ENCODE measurements around the gene SCNN1G. TPM values are rescaled to one million over a fixed set of nuclear protein-coding genes. Genes with fewer than 3 reads are reported as not detected.

Gene SCNN1G
- total RNA-seq, 3 donors from 2014 or later: 1.9 to 52.4 (median 4.2) TPM

DNA sequence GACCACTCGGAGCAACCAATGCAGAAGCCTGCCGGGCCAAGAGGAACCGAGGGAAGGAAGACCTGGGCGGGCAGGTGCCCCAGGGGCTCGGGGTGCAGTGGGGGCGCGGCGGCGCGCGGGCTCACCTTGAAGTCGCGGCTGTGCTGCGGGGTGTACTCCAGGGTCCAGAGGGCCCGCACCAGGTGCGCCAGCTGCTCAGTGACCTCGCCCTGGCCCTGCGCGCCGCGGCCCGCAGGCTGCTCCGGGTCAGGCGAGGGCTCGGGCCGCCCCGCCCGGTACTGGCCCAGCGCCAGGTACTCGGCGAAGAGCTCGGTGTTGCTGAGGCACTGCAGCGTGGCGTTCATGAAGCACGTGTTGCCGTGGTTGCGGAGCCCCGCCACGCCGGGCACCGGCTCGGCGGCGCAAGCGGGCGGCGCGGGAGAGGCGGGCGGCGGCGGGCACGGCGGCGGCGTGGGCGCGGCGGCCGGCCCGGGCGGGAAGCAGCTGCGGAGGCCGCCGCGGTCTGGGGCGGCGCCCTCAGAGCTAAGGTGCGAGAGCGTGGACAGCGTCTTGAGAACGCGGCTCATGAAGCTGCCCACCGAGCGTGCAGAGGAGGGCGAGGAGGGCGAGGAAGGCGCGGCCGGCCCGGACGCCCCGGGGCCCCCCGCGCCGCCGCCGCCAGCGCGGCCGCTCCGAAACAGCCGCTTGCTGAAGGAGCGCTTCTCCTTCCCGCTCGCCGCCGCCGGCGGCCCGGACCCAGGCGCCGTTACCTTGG, 33.9 kb upstream of the SCNN1G start:
- Histone ChIP-seq H3K4me1 (ENCODE audit: low read depth) (peaks cover 8% of the 10 kb centered on the region), H3K4me3 (peak overlapping the region; percentile 54), H3K36me3 (ENCODE audit: low read depth) (no peaks in the 10 kb centered on the region), H3K9me3 (no peaks in the 10 kb centered on the region)
- peak; percentile 80 to 89 (median 87) for DNase-seq
- TF ChIP-seq, protein P1, sequence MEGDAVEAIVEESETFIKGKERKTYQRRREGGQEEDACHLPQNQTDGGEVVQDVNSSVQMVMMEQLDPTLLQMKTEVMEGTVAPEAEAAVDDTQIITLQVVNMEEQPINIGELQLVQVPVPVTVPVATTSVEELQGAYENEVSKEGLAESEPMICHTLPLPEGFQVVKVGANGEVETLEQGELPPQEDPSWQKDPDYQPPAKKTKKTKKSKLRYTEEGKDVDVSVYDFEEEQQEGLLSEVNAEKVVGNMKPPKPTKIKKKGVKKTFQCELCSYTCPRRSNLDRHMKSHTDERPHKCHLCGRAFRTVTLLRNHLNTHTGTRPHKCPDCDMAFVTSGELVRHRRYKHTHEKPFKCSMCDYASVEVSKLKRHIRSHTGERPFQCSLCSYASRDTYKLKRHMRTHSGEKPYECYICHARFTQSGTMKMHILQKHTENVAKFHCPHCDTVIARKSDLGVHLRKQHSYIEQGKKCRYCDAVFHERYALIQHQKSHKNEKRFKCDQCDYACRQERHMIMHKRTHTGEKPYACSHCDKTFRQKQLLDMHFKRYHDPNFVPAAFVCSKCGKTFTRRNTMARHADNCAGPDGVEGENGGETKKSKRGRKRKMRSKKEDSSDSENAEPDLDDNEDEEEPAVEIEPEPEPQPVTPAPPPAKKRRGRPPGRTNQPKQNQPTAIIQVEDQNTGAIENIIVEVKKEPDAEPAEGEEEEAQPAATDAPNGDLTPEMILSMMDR (IDR thresholded peaks at IDR 0.05): no peak
- ATAC-seq: peak; percentile 72
- intact Hi-C loops (cut with DNase I, micrococcal nuclease): no loop called here

DNA sequence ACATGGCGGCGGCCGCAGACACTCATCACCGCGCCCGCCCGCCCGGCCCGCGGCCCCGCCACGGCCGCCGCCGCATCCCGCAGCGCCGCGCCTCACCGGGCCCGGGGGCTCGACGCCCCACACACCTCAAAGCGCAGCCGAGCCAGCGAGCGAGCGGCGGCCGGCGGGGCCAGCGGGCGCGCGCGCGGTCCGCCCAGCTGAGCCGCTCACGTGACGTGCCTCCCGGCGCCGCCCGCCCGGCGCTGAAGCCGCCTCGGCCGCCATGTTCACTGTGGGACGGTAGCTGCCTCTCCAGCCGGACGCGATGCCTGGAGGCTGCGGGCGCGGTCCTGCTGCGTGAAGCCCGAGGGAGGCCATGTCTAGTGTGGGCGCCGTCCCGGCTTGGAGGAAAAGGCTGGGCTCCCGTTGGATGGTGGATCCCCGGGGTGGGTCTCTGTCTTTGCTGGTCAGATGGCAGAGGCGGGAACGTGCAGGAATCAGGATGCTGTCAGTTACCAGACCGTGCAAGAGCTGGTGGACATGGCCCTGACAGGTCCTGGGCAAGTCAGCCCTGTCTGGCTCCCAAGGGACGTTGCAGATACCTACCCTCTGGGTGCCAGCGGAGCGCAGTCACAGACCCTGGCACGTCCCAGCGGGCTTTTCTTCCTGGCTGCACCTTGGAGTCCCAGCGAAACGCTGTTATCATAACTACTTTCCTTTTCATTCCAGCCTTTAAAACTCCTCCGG, 33.1 kb upstream of the SCNN1G start, which contains the start of gene USP31:
Gene USP31 (minus strand): TSS at position 186 of the 726 bp plus-strand sequence. CDS start 182 bp downstream, at position 4.
- Histone ChIP-seq H3K9me3 (no peaks in the 10 kb centered on the region), H3K4me3 (peak within 1 kb of the TSS; percentile 54), H3K4me1 (ENCODE audit: low read depth) (peaks cover 8% of the 10 kb centered on the region), H3K36me3 (ENCODE audit: low read depth) (no peaks in the 10 kb centered on the region)
- peak; percentile 95 to 97 (median 97) for DNase-seq
- ATAC-seq: peak; percentile 99
- TF ChIP-seq, protein P1 (IDR thresholded peaks at IDR 0.05): no peak
- intact Hi-C loops (cut with DNase I, micrococcal nuclease): no loop called here

DNA sequence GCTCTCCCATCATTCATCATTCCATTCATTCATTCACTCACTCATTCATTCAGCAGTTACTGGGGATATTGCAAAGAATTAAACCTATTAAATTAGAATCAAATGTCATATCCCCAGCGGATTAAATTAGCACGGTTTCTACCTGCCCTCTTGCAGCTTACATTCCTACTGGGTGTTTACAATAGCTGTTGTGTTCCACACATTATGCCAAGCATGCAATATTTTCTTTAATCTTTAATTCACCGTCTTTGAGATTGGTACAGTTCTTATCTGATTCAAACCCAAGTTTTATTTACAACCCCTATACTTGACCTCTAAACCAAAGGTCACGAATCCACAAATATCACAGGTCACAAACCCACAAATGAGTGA, 32.6 kb upstream of the SCNN1G start:
- intact Hi-C loops (cut with DNase I, micrococcal nuclease): no loop called here
- Histone ChIP-seq H3K36me3 (ENCODE audit: low read depth) (no peaks in the 10 kb centered on the region), H3K4me3 (no peak overlapping the region), H3K4me1 (ENCODE audit: low read depth) (peaks cover 8% of the 10 kb centered on the region), H3K9me3 (no peaks in the 10 kb centered on the region)
- TF ChIP-seq, protein P1 (IDR thresholded peaks at IDR 0.05): no peak
- no peak for ATAC-seq
- no peak for DNase-seq

DNA sequence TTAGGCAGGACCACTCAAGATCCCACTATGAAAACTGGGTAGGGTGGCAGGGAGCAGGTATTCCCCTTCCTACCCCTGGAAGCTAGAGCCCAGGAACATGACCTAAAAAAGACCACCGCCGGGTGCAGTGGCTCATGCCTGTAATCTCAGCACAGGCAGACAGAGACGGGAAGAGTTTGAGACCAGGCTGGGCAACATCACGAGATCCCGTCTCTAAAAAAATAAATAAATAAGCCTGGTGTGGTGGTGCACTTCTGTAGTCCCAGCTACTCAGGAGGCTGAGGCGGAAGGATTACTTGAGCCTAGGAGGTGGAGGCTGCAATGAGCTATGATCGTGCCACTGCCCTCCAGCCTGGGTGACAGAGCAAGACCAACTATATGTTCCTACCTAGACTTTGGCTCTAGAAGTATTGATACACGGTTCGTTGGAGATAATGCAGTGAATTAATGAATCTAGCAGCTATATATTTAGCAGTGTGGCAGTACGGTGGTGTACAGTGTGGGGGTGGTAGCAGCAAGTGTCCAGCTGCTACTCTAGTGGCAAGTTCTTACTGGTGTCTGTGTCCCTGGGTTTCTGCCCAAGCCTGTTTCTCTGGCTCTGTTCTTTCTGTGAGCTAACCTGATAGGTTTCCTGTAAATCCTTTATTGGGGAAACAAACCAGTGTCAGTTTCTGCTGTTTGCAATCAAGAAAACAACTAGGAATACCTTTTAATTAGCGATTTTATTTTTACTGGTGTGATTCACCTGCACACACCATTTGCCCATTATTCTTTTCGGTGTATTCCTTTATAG, 30.0 kb upstream of the SCNN1G start:
- no peak overlapping the region for H3K4me3 ChIP-seq
- ATAC-seq: no peak
- H3K4me1 ChIP-seq (ENCODE audit: low read depth): peaks cover 6% of the 10 kb centered on the region
- H3K9me3 ChIP-seq: no peaks in the 10 kb centered on the region
- intact Hi-C loops (cut with DNase I, micrococcal nuclease): no loop called here
- no peak for DNase-seq
- TF ChIP-seq, protein P1 (IDR thresholded peaks at IDR 0.05): no peak
- no peaks in the 10 kb centered on the region for H3K36me3 ChIP-seq (ENCODE audit: low read depth)

DNA sequence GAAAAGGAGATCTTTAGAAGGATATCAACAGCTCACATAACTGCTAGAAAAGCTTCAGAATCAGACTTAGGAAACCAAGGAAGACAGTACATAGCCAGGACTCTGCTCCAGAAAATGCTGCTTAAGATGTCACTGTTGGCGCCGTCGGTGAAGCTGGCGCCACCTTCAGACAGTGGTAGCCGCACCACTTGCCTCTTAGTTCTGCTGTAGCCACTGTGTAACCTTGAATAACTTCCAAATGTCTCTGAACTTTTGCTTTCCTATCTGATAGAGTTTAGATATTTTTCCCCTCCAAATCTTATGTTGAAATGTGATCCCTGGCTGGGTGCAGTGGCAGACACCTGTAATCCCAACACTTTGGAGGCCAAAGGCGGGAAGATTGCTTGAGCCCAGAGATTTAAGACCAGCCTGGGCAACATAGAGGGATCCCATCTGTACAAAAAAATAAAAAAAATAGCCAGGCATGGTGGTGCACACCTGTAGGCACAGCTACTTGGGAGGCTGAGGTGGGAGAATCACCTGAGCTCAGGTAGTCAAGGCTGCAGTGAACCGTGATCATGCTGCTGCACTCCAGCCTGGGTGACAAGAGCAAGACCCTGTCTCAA, 27.0 kb upstream of the SCNN1G start:
- no peaks in the 10 kb centered on the region for H3K36me3 ChIP-seq (ENCODE audit: low read depth)
- TF ChIP-seq, protein P1 (IDR thresholded peaks at IDR 0.05): no peak
- intact Hi-C loops (cut with DNase I, micrococcal nuclease): no loop called here
- H3K9me3 ChIP-seq: no peaks in the 10 kb centered on the region
- no peak overlapping the region for H3K4me3 ChIP-seq
- no peaks in the 10 kb centered on the region for H3K4me1 ChIP-seq (ENCODE audit: low read depth)
- ATAC-seq (peak; percentile 70), DNase-seq (peak in 2 of 3 donors; percentile 40 to 41)

Data from mucosa of descending colon (tissue), 3 donors.